Neural progenitor cell (in vitro differentiated cells): ENCODE measurements around the gene GSG1L. TPM values are rescaled to one million over a fixed set of nuclear protein-coding genes. Genes with fewer than 3 reads are reported as not detected.
A peak's percentile ranks its signal among the peaks of the same experiment; 100 is the strongest.

Experiments
- DNase-seq: peaks from one replicate; pipeline ENCODE4 v3.0.0-alpha.2; 2016; ENCODE audit warnings: low spot score
- H2AFZ ChIP-seq: fragments of 200-600 bp; sonication (generic); replicated peaks from 2 replicates; pipeline ENCODE4 v1.6.1; 2016; ENCODE audit warnings: antibody characterized with exemption
- H3F3A ChIP-seq: fragments of 200-600 bp; sonication (generic); 2 replicates; pipeline ENCODE4 v1.6.1; 2016; ENCODE audit warnings: antibody characterized with exemption, low read depth
- H3K27ac ChIP-seq: fragments of 200-600 bp; sonication (generic); 2 replicates; pipeline ENCODE4 v1.5.1; 2016; ENCODE audit warnings: mild to moderate bottlenecking
- H3K27me3 ChIP-seq: fragments of 200-600 bp; sonication (generic); 2 replicates; pipeline ENCODE4 v1.6.1; 2016; ENCODE audit warnings: mild to moderate bottlenecking, moderate library complexity
- H3K36me3 ChIP-seq: fragments of 200-600 bp; sonication (generic); 2 replicates; pipeline ENCODE4 v1.5.1; 2016
- H3K4me1 ChIP-seq: fragments of 200-600 bp; sonication (generic); 2 replicates; pipeline ENCODE4 v1.6.1; 2016; ENCODE audit warnings: mixed run types
- H3K4me2 ChIP-seq: fragments of 200-600 bp; sonication (generic); 2 replicates; pipeline ENCODE4 v1.6.1; 2016
- H3K4me3 ChIP-seq: fragments of 200-600 bp; sonication (generic); 2 replicates; pipeline ENCODE4 v1.5.1; 2016
- H3K79me2 ChIP-seq: fragments of 200-600 bp; sonication (generic); 2 replicates; pipeline ENCODE4 v1.6.1; 2016; ENCODE audit warnings: low read depth
- H3K9ac ChIP-seq: fragments of 200-600 bp; sonication (generic); 2 replicates; pipeline ENCODE4 v1.6.1; 2016
- H3K9me3 ChIP-seq: fragments of 200-600 bp; sonication (generic); 2 replicates; pipeline ENCODE4 v1.5.1; 2016; ENCODE audit warnings: low read depth
- H4K20me1 ChIP-seq: fragments of 200-600 bp; sonication (generic); 2 replicates; pipeline ENCODE4 v1.6.1; 2016; ENCODE audit warnings: low read depth
- H3K27ac Mint-ChIP-seq: 3 replicates; pipeline ENCODE4 v1.8.0; 2021; ENCODE audit warnings: mixed read lengths
- H3K27me3 Mint-ChIP-seq: 2 replicates; pipeline ENCODE4 v1.8.0; 2022; ENCODE audit warnings: low read depth, mild to moderate bottlenecking, inconsistent platforms, moderate library complexity, mixed read lengths; ENCODE audit not compliant: insufficient read depth
- H3K36me3 Mint-ChIP-seq: 3 replicates; pipeline ENCODE4 v1.8.0; 2021; ENCODE audit warnings: mixed read lengths
- H3K4me1 Mint-ChIP-seq: 3 replicates; pipeline ENCODE4 v1.8.0; 2021; ENCODE audit warnings: mixed read lengths
- H3K4me3 Mint-ChIP-seq: 3 replicates; pipeline ENCODE4 v1.8.0; 2021; ENCODE audit warnings: mild to moderate bottlenecking, moderate library complexity, mixed read lengths
- H3K9me3 Mint-ChIP-seq: 3 replicates; pipeline ENCODE4 v1.8.0; 2020; ENCODE audit warnings: mixed read lengths
- EZH2 ChIP-seq: fragments of 200-600 bp; sonication (generic); IDR thresholded peaks from 2 replicates; pipeline ENCODE4 v1.6.1; 2017; ENCODE audit warnings: antibody characterized with exemption, mild to moderate bottlenecking, moderate library complexity
- EZH2phosphoT487 ChIP-seq: fragments of 200-600 bp; sonication (generic); IDR thresholded peaks from 2 replicates; pipeline ENCODE4 v1.6.1; 2017; ENCODE audit warnings: antibody characterized with exemption
- total RNA-seq: library from RNA; depleted of rRNA; stranded (reverse); fragments of >200 nt; gene quantifications from 2 replicates; pipeline ENCODE4 v1.2.3, GENCODE V29; 2015; ENCODE audit warnings: low replicate concordance
- TF ChIP-seq, protein P1 (sequence below): fragments of 200-600 bp; sonication (generic); IDR thresholded peaks from 2 replicates; pipeline ENCODE4 v1.5.1; 2017; ENCODE audit warnings: antibody characterized with exemption, mild to moderate bottlenecking

The GSG1L gene
- total RNA-seq, 1 donor from 2014 or later = not detected

DNA sequence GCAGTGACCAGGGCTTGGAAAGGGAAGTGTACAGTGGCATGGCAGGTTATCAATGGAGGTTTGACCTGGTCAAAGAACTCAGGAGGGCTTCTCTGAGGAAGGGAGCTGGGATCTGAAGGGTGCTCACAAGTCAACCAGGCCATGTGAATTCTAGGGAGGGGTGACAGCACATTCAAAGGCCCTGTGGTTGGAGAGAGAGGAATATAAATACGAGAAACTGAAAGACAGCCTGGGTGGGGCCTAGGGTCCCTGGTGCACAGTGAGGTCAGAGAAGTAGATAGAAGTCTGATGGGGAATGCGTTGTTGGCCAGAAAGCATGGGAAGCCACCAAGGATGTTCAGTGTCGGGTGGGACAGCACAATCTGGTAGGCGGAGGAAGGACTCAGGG is 302.7 kb downstream of the GSG1L start:
- Histone ChIP-seq H3K9ac (no peak overlapping the region), H3K4me1 (no peaks in the 10 kb centered on the region), H3K36me3 (no peaks in the 10 kb centered on the region), H3K4me3 (no peak overlapping the region), H3K9me3 (peaks cover 7% of the 10 kb centered on the region), H3K4me2 (no peak overlapping the region), H3K27ac (no peak overlapping the region), H3K27me3 (no peaks in the 10 kb centered on the region), H2AFZ (no peak overlapping the region), H4K20me1 (no peaks in the 10 kb centered on the region), H3F3A (no peaks in the 10 kb centered on the region), H3K79me2 (no peaks in the 10 kb centered on the region)
- Mint-ChIP-seq H3K9me3 (peaks cover 3% of the 10 kb centered on the region), H3K4me3 (no peak overlapping the region), H3K4me1 (peaks cover 48% of the 10 kb centered on the region), H3K27ac (peak overlapping the region; percentile 44), H3K27me3 (peaks cover 5% of the 10 kb centered on the region), H3K36me3 (peaks cover 29% of the 10 kb centered on the region)
- DNase-seq = no peak
- TF ChIP-seq EZH2phosphoT487 = no peak
- TF ChIP-seq, protein P1, sequence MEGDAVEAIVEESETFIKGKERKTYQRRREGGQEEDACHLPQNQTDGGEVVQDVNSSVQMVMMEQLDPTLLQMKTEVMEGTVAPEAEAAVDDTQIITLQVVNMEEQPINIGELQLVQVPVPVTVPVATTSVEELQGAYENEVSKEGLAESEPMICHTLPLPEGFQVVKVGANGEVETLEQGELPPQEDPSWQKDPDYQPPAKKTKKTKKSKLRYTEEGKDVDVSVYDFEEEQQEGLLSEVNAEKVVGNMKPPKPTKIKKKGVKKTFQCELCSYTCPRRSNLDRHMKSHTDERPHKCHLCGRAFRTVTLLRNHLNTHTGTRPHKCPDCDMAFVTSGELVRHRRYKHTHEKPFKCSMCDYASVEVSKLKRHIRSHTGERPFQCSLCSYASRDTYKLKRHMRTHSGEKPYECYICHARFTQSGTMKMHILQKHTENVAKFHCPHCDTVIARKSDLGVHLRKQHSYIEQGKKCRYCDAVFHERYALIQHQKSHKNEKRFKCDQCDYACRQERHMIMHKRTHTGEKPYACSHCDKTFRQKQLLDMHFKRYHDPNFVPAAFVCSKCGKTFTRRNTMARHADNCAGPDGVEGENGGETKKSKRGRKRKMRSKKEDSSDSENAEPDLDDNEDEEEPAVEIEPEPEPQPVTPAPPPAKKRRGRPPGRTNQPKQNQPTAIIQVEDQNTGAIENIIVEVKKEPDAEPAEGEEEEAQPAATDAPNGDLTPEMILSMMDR = no peak
- TF ChIP-seq EZH2 = no peak

DNA sequence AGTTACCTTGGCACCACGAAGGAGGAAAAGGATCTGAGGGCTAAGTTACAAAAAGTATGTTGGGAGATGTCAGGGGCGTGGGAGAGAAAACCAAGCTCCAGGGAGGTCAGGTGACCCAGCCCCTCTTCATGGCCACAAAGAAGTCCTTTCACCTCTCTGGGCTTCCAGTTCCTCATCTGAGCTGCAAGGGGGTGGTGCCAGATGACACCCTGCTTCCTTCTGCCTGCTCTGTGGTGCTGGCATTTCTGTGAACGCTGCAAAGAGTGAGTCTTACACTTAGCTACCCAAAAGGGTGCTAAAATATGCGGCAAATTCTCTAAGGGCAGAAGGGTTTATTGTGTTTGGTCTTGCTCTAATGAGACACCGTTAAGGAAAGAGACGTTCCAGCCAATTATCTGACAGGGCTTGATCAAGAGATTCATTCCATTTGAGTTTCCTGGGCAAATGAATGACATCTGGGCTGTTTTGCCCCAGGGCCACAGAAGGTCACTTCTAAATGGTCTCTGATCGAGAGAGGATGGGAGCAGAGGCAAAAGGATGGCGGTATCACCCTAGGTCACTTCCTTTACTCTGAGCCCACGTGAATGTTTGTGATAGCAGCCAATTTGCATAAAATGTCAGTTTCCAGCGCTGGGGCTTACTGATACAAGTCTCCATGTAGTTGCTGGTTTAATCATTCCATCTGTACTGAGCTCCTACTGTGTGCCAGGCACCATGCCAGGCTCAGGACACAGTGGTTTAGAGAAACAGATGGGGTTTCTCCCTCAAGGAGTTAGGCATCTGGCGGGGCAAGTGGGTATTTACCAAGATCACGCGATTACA is 303.3 kb downstream of the GSG1L start:
- Mint-ChIP-seq H3K4me1 (peaks cover 48% of the 10 kb centered on the region), H3K27ac (peak overlapping the region; percentile 44), H3K9me3 (no peaks in the 10 kb centered on the region), H3K27me3 (peaks cover 5% of the 10 kb centered on the region), H3K36me3 (peaks cover 24% of the 10 kb centered on the region), H3K4me3 (no peak overlapping the region)
- Histone ChIP-seq H3F3A (no peaks in the 10 kb centered on the region), H3K36me3 (no peaks in the 10 kb centered on the region), H3K27ac (no peak overlapping the region), H3K4me1 (no peaks in the 10 kb centered on the region), H3K9ac (no peak overlapping the region), H4K20me1 (no peaks in the 10 kb centered on the region), H3K79me2 (no peaks in the 10 kb centered on the region), H3K27me3 (no peaks in the 10 kb centered on the region), H3K4me2 (no peak overlapping the region), H3K4me3 (no peak overlapping the region), H2AFZ (no peak overlapping the region), H3K9me3 (peaks cover 7% of the 10 kb centered on the region)
- no peak for DNase-seq
- no peak for TF ChIP-seq EZH2
- no peak for TF ChIP-seq EZH2phosphoT487
- TF ChIP-seq, protein P1 = no peak

DNA sequence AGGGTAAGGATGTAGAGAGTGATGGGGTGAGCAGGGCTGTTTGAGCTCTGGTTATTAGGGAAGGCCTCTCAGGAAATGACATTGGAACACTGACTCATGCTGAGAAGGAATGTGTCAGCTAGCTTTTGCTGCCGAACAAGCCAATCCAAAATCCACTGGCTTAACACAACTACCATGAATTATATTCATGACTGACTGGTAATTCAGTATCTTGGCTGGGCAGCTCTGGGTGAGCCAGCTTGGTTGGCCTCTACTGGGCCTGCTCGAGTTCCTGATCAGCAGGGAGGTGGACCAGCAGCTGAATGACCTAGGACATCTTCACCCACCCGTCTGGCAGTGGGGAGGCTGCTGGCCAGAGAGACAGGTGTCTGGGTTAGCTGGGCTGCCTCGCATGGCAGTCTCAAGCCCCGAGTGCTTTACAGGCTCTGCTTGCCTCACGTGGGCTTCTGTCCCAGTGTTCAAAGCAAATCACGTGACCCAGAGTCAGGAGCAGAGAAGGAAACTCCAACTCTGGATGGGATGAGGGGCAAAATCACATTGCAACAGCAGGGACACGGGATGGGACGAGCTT is 304.1 kb downstream of the GSG1L start:
- Mint-ChIP-seq H3K36me3 (peaks cover 23% of the 10 kb centered on the region), H3K4me1 (peaks cover 53% of the 10 kb centered on the region), H3K27me3 (peaks cover 5% of the 10 kb centered on the region), H3K9me3 (no peaks in the 10 kb centered on the region), H3K27ac (no peak overlapping the region), H3K4me3 (no peak overlapping the region)
- H3K27me3 ChIP-seq = no peaks in the 10 kb centered on the region
- no peak overlapping the region for H3K27ac ChIP-seq
- no peaks in the 10 kb centered on the region for H3K79me2 ChIP-seq
- TF ChIP-seq EZH2phosphoT487 = no peak
- TF ChIP-seq, protein P1 = no peak
- no peak for TF ChIP-seq EZH2
- no peaks in the 10 kb centered on the region for H3K36me3 ChIP-seq
- no peak overlapping the region for H3K4me3 ChIP-seq
- H4K20me1 ChIP-seq = no peaks in the 10 kb centered on the region
- no peak overlapping the region for H3K9ac ChIP-seq
- DNase-seq = no peak
- H3K4me2 ChIP-seq = no peak overlapping the region
- no peak overlapping the region for H2AFZ ChIP-seq
- peaks cover 2% of the 10 kb centered on the region for H3K9me3 ChIP-seq
- H3K4me1 ChIP-seq = no peaks in the 10 kb centered on the region
- H3F3A ChIP-seq = no peaks in the 10 kb centered on the region
